Hematopoietic multipotent progenitor cell treated with erythropoietin and hydrocortisone succinate and interleukin-3 and kit ligand, for 17 days (in vitro differentiated cells): Measurements from ENCODE around the gene HYLS1.

Source experiments
- DNase-seq: peaks from one replicate; pipeline ENCODE4 v3.0.0-alpha.2; 2015; ENCODE audit warnings: low spot score

The HYLS1 gene

DNA sequence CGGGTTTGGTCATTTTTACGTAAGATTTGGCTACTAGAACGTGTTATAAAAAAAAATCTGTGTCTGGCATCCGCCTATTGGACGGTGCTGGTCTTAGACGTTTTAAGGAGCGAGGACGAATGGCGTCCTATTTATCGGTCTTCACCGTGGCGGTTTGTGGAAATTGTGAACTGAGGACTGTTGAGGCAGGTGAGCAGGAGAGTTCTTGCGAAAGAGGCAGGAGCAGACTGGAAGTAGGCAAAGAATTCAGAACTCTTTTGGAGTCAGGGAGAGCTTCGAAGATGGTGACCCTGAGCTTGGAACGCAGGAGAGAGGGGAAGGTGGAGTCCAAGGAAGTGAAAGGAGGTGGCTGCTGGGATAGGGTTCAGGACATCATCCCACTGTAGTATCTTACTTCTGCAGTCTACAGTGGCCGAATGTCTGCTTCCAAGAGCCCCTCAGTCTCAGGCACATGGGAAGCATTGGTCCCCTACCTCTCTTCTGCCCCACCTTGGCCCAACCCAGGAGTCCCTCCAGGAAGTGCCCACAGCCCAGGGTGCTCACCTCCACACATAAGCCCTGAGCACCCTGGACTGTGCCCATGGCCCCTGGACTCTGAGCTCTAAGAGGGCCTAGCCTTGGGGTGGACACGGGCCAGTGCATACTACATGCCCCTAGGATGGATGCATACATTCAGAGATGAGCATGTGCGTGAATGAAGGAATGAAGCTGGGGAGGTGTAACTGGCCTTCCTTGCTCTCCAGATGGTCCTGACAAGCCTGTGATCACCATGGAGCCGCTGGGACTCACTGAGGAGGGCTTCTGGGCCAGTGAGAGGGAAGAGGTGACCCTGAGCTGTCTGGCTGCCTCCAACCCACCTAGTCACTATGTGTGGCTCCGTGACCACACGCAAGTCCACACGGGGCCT lies 62.1 kb downstream of the HYLS1 start:
- no peak for DNase-seq

DNA sequence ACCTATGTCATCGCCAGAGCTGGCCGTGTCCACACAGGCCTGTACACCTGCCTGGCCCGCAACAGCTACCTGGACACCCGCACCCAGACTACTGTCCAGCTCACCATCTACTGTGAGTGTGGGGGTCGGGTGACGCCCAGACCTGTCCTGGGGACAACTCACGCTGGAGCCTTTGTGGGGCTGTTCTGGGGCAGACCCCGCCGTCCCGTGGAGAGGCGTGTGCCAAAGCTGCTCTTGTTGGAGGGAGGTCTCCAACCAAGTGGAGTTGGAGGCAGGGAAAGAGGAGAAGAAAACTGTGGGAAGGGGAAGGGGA lies 62.7 kb downstream of the HYLS1 start:
- no peak for DNase-seq
